ENCODE results near the gene HPSE2. TPM values are rescaled to one million over a fixed set of nuclear protein-coding genes. Genes with fewer than 3 reads are reported as not detected.

Gene HPSE2
- total and polyA plus RNA-seq, 8 donors = 0.04 to 1.1 (median 0.05) TPM; not detected in 5

- 14 to 21% methylated on average over 48 to 49 of the region's 49 CpGs for WGBS, 2 donors
- TF ChIP-seq, protein P1, sequence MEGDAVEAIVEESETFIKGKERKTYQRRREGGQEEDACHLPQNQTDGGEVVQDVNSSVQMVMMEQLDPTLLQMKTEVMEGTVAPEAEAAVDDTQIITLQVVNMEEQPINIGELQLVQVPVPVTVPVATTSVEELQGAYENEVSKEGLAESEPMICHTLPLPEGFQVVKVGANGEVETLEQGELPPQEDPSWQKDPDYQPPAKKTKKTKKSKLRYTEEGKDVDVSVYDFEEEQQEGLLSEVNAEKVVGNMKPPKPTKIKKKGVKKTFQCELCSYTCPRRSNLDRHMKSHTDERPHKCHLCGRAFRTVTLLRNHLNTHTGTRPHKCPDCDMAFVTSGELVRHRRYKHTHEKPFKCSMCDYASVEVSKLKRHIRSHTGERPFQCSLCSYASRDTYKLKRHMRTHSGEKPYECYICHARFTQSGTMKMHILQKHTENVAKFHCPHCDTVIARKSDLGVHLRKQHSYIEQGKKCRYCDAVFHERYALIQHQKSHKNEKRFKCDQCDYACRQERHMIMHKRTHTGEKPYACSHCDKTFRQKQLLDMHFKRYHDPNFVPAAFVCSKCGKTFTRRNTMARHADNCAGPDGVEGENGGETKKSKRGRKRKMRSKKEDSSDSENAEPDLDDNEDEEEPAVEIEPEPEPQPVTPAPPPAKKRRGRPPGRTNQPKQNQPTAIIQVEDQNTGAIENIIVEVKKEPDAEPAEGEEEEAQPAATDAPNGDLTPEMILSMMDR (IDR thresholded peaks at IDR 0.05) = no peak
- H3K4me1 ChIP-seq = no peaks in the 10 kb centered on the region
- intact Hi-C loops (cut with DNase I) = no loop called here
- no peak for ATAC-seq
- no peaks in the 10 kb centered on the region for H3K36me3 ChIP-seq
- H3K27me3 ChIP-seq = peaks cover 0 to 15% (median 3%) of the 10 kb centered on the region in 4 donors
- no peak for FAIRE-seq
- peak overlapping the region in 1 of 4 donors; percentile 10 for H3K4me3 ChIP-seq
- peak in 2 of 6 donors; percentile 55 to 62 for DNase-seq
- H3K9me3 ChIP-seq = no peaks in the 10 kb centered on the region
- no peak overlapping the region for H3K27ac ChIP-seq
Measured at GRCh38 chr10:99232360-99232999, 3.2 kb downstream of the HPSE2 start.

DNA sequence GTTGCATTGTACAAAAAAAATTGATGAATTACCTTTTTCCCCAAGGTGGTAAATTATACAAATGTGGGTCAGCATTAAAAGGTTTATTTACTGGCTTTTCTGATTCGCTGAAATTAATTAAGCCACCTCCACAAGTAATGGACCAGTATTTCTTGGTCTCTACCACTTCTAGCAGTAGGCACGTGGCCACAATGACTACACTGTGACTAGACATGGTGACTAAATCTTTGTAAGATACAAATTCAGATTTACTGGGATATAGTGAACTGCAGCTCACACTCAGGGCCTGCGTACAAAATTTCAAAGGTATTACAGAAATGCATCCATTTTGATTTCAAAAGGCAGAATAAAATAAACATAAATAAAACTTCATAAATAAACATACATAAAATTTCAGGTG is 10.9 kb downstream of the HPSE2 start:
- FAIRE-seq (no peak), ATAC-seq (no peak), DNase-seq (no peak)
- no peaks in the 10 kb centered on the region for H3K9me3 ChIP-seq
- 88 to 90% methylated on average over 3 of the region's 3 CpGs for WGBS, 2 donors
- H3K4me3 ChIP-seq = no peak overlapping the region
- no peak overlapping the region for H3K27ac ChIP-seq
- no peaks in the 10 kb centered on the region for H3K36me3 ChIP-seq
- TF ChIP-seq, protein P1 (IDR thresholded peaks at IDR 0.05) = no peak
- intact Hi-C loops (cut with DNase I) = no loop called here
- peaks cover 0 to 3% (median 0%) of the 10 kb centered on the region in 4 donors for H3K27me3 ChIP-seq
- no peaks in the 10 kb centered on the region for H3K4me1 ChIP-seq

DNA sequence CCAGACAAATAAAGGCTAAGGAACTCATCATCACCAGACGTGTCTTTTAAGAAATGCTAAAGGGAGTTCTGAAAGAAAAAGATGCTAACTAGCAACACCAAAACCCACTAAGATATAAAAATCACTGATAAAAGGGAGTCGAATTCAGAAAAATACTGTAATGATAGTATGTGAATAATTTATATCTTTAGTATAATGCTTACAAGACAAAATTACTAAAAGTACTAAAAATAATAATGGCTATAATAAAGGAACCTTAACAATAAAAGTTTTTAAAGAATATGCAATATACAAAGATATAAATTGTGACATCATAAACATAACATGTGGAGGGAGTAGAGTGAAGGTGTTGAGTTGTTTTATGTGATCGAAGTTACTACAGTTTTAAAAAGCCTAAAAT is 28.3 kb downstream of the HPSE2 start:
- WGBS, 2 donors = 66 to 81% methylated on average over 3 of the region's 3 CpGs
- TF ChIP-seq, protein P1 (IDR thresholded peaks at IDR 0.05) = no peak
- H3K4me1 ChIP-seq = no peaks in the 10 kb centered on the region
- H3K27ac ChIP-seq = no peak overlapping the region
- intact Hi-C loops (cut with DNase I) = no loop called here
- H3K27me3 ChIP-seq = no peaks in the 10 kb centered on the region
- no peak for DNase-seq
- H3K36me3 ChIP-seq = no peaks in the 10 kb centered on the region
- FAIRE-seq = no peak
- no peak for ATAC-seq
- no peaks in the 10 kb centered on the region for H3K9me3 ChIP-seq
- H3K4me3 ChIP-seq = no peak overlapping the region

DNA sequence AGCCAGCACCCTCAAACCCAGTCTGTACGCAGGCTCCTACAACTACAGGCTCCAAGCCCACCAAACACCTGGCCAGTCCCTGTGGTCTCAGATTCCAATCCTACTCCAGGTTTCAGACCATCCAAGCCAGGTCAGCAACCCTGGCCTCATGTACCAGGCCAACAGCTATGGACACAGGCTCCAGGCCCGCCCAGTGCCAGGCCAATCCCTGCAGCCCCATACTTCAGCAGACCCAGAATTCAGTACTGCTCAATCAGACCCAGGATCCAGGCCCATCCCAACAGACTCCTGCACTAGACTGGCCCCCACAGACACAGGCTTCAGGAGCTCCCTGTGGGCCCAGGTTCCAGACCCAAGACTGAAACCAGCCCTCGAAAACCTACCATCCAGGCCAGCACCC is 32.3 kb downstream of the HPSE2 start:
- ATAC-seq = no peak
- no peaks in the 10 kb centered on the region for H3K4me1 ChIP-seq
- WGBS, 2 donors = 93 to 94% methylated on average over 3 of the region's 3 CpGs
- TF ChIP-seq, protein P1 (IDR thresholded peaks at IDR 0.05) = no peak
- intact Hi-C loops (cut with DNase I) = no loop called here
- H3K27me3 ChIP-seq = no peaks in the 10 kb centered on the region
- no peak overlapping the region for H3K27ac ChIP-seq
- no peak for FAIRE-seq
- H3K4me3 ChIP-seq = no peak overlapping the region
- no peaks in the 10 kb centered on the region for H3K9me3 ChIP-seq
- H3K36me3 ChIP-seq = no peaks in the 10 kb centered on the region
- no peak for DNase-seq

DNA sequence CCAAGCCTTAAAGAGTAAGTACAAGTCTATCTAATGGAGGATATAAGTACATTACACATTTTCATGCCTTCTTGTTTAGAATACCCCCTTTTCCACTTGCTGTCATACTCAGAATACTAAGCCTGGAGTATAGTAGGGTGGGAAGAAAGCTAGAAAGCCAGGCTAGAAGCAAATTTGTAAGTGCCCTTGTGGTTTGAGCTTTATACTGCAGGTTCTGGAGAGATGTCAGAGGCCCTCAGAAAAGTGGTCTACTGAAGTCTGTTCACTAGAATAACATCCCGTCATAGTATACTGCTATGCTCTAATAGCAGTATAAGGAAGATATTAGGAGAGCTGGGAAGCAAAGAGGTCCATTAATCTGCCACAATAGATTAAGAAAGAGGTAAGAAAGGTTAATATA is 62.7 kb downstream of the HPSE2 start:
- intact Hi-C loops (cut with DNase I) = no loop called here
- no peak for DNase-seq
- Histone ChIP-seq H3K27me3 (no peaks in the 10 kb centered on the region), H3K4me3 (no peak overlapping the region), H3K4me1 (no peaks in the 10 kb centered on the region), H3K9me3 (no peaks in the 10 kb centered on the region), H3K27ac (no peak overlapping the region), H3K36me3 (no peaks in the 10 kb centered on the region)
- ATAC-seq = no peak
- 47 to 81% methylated on average over 1 of the region's 1 CpG for WGBS, 2 donors
- no peak for FAIRE-seq
- TF ChIP-seq, protein P1 (IDR thresholded peaks at IDR 0.05) = no peak

Measured in pancreas (tissue), 10 donors.